ENCODE results near the gene HK2.

DNA sequence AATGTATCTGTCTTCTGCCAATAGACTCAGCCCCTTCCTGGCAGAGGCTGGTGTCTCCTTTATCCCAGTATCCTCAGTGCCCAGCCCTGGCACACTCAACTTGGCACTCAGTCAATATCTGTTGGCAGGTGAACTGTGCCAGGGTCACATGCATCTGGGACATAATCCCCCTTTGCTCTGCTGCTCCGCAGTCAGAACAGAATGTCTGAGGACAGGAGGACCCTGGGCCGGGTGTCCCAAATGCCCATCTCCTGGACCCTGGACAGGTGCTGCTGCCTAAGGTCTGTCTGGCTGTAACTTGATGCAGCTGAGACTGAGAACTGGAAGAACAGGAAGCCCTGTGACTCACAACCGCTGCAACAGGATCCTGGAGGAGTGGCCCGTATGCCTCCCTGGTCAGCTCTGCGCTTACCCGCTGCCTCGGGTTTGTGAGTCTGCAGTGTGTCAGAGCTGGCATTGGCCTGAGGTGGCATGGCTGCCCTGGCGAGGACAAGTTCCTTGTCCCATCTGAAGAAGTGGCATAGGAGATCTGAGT, 11.4 kb downstream of the HK2 start:
- TF ChIP-seq EP300 (IDR thresholded peaks at IDR 0.05) (no peak), CHD2 (IDR thresholded peaks at IDR 0.05; ENCODE audit: low read length, partially characterized antibody) (no peak), ZSCAN20 (CRISPR knock-in tag; IDR thresholded peaks at IDR 0.05) (no peak), POLR2AphosphoS2 (conservative IDR thresholded peaks at IDR 0.05; ENCODE audit: low read length) (no peak), RNF2 (IDR thresholded peaks at IDR 0.05; ENCODE audit: borderline replicate concordance, low read depth) (no peak), EHMT2 (IDR thresholded peaks at IDR 0.05; ENCODE audit: low read depth) (no peak)
- TF ChIP-seq, protein P1, sequence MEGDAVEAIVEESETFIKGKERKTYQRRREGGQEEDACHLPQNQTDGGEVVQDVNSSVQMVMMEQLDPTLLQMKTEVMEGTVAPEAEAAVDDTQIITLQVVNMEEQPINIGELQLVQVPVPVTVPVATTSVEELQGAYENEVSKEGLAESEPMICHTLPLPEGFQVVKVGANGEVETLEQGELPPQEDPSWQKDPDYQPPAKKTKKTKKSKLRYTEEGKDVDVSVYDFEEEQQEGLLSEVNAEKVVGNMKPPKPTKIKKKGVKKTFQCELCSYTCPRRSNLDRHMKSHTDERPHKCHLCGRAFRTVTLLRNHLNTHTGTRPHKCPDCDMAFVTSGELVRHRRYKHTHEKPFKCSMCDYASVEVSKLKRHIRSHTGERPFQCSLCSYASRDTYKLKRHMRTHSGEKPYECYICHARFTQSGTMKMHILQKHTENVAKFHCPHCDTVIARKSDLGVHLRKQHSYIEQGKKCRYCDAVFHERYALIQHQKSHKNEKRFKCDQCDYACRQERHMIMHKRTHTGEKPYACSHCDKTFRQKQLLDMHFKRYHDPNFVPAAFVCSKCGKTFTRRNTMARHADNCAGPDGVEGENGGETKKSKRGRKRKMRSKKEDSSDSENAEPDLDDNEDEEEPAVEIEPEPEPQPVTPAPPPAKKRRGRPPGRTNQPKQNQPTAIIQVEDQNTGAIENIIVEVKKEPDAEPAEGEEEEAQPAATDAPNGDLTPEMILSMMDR (IDR thresholded peaks at IDR 0.05): no peak
- TF ChIP-seq, protein P2, sequence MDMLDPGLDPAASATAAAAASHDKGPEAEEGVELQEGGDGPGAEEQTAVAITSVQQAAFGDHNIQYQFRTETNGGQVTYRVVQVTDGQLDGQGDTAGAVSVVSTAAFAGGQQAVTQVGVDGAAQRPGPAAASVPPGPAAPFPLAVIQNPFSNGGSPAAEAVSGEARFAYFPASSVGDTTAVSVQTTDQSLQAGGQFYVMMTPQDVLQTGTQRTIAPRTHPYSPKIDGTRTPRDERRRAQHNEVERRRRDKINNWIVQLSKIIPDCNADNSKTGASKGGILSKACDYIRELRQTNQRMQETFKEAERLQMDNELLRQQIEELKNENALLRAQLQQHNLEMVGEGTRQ (IDR thresholded peaks at IDR 0.05): no peak

Data from A549 (cell line).